Skeletal muscle tissue (tissue), 4 donors: ENCODE results near the gene ANXA7. TPM values are rescaled to one million over a fixed set of nuclear protein-coding genes. Genes with fewer than 3 reads are reported as not detected.

ENCODE experiments used
- H3K27ac ChIP-seq: one replicate; pipeline ENCODE4 v1.7.0; 2013; ENCODE audit warnings: mild to moderate bottlenecking, low read depth, low read length, inconsistent platforms
- H3K27me3 ChIP-seq, 3 donors: one replicate each; pipeline ENCODE4 v1.7.0; 2013; ENCODE audit warnings: low read length in 3 of 3; ENCODE audit not compliant: control insufficient read depth in 3 of 3, insufficient read depth in 3 of 3
- H3K36me3 ChIP-seq, 3 donors: one replicate each; pipeline ENCODE4 v1.7.0; 2013; ENCODE audit warnings: low read length in 3 of 3; ENCODE audit not compliant: control insufficient read depth in 3 of 3, insufficient read depth in 3 of 3
- H3K4me1 ChIP-seq, 3 donors: one replicate each; pipeline ENCODE4 v1.7.0; 2013; ENCODE audit warnings: low read length in 3 of 3, mild to moderate bottlenecking in 3 of 3; ENCODE audit not compliant: control insufficient read depth in 3 of 3, insufficient read depth in 3 of 3
- H3K4me3 ChIP-seq, 3 donors: one replicate each; pipeline ENCODE4 v1.7.0; 2013; ENCODE audit warnings: low read length in 3 of 3
- H3K9ac ChIP-seq, 3 donors: one replicate each; pipeline ENCODE4 v1.7.0; 2013; ENCODE audit warnings: low read length in 3 of 3, mild to moderate bottlenecking in 3 of 3, moderate library complexity in 2 of 3, low read depth in 1 of 3
- H3K9me3 ChIP-seq, 3 donors: one replicate each; pipeline ENCODE4 v1.7.0; 2013; ENCODE audit warnings: low read length in 3 of 3; ENCODE audit not compliant: control insufficient read depth in 3 of 3
- total RNA-seq: library from RNA; depleted of rRNA; stranded (reverse); fragments of >200 nt; gene quantifications from one replicate; pipeline ENCODE4 v1.2.3, GENCODE V29; 2014
- donor health status: Osteomylitis.

Gene ANXA7
- total RNA-seq = 47.0 TPM

- H3K9ac ChIP-seq = peak within 1 kb of the TSS; percentile 92 to 98 (median 93)
- H3K4me3 ChIP-seq = peak within 1 kb of the TSS; percentile 72 to 100 (median 96)
- peak within 1 kb of the TSS; percentile 99 for H3K27ac ChIP-seq
- H3K9me3 ChIP-seq = no peaks in the 10 kb centered on the region
- no peaks in the 10 kb centered on the region for H3K27me3 ChIP-seq
- H3K36me3 ChIP-seq = peaks cover 0 to 2% (median 0%) of the 10 kb centered on the region in 3 donors
- H3K4me1 ChIP-seq = peaks cover 17 to 24% (median 18%) of the 10 kb centered on the region in 3 donors
Measured at GRCh38 chr10:73413528-73414229, at the start of gene ANXA7. TSS of gene ANXA7 (minus strand) at chr10:73414058. CDS start at chr10:73400856, 13,202 bp downstream.

- Histone ChIP-seq H3K9ac (no peak overlapping the region), H3K27me3 (no peaks in the 10 kb centered on the region), H3K36me3 (peaks cover 2 to 6% (median 5%) of the 10 kb centered on the region in 3 donors), H3K4me1 (peaks cover 4 to 9% (median 5%) of the 10 kb centered on the region in 3 donors), H3K4me3 (no peak overlapping the region), H3K27ac (no peak overlapping the region), H3K9me3 (no peaks in the 10 kb centered on the region)
Measured at GRCh38 chr10:73460897-73461296, 47.0 kb upstream of the ANXA7 start.

GRCh38 chr10:73459683-73460314 is 45.9 kb upstream of the ANXA7 start:
- Histone ChIP-seq H3K4me1 (peaks cover 0 to 3% (median 0%) of the 10 kb centered on the region in 3 donors), H3K27me3 (no peaks in the 10 kb centered on the region), H3K4me3 (no peak overlapping the region), H3K36me3 (peaks cover 2 to 5% (median 5%) of the 10 kb centered on the region in 3 donors), H3K9ac (no peak overlapping the region), H3K9me3 (no peaks in the 10 kb centered on the region), H3K27ac (no peak overlapping the region)

- Histone ChIP-seq H3K4me1 (peaks cover 0 to 3% (median 0%) of the 10 kb centered on the region in 3 donors), H3K9me3 (no peaks in the 10 kb centered on the region), H3K27ac (no peak overlapping the region), H3K4me3 (no peak overlapping the region), H3K9ac (no peak overlapping the region), H3K27me3 (no peaks in the 10 kb centered on the region), H3K36me3 (peaks cover 5 to 9% (median 6%) of the 10 kb centered on the region in 3 donors)
Measured at GRCh38 chr10:73456187-73456890, 42.5 kb upstream of the ANXA7 start.

GRCh38 chr10:73449113-73449512 is 35.3 kb upstream of the ANXA7 start:
- Histone ChIP-seq H3K27me3 (no peaks in the 10 kb centered on the region), H3K9ac (no peak overlapping the region), H3K4me1 (peaks cover 0 to 3% (median 0%) of the 10 kb centered on the region in 3 donors), H3K9me3 (no peaks in the 10 kb centered on the region), H3K27ac (no peak overlapping the region), H3K4me3 (no peak overlapping the region), H3K36me3 (peaks cover 13 to 25% (median 15%) of the 10 kb centered on the region in 3 donors)

GRCh38 chr10:73448384-73448783 is 34.5 kb upstream of the ANXA7 start:
- peaks cover 13 to 29% (median 18%) of the 10 kb centered on the region in 3 donors for H3K36me3 ChIP-seq
- no peaks in the 10 kb centered on the region for H3K27me3 ChIP-seq
- H3K4me3 ChIP-seq = no peak overlapping the region
- no peak overlapping the region for H3K9ac ChIP-seq
- H3K9me3 ChIP-seq = no peaks in the 10 kb centered on the region
- H3K27ac ChIP-seq = no peak overlapping the region
- H3K4me1 ChIP-seq = peaks cover 0 to 8% (median 4%) of the 10 kb centered on the region in 3 donors

- H3K4me1 ChIP-seq = peaks cover 0 to 11% (median 4%) of the 10 kb centered on the region in 3 donors
- H3K36me3 ChIP-seq = peaks cover 11 to 24% (median 14%) of the 10 kb centered on the region in 3 donors
- no peak overlapping the region for H3K9ac ChIP-seq
- H3K9me3 ChIP-seq = no peaks in the 10 kb centered on the region
- no peak overlapping the region for H3K27ac ChIP-seq
- no peaks in the 10 kb centered on the region for H3K27me3 ChIP-seq
- no peak overlapping the region for H3K4me3 ChIP-seq
Measured at GRCh38 chr10:73446926-73447325, 33.1 kb upstream of the ANXA7 start.

GRCh38 chr10:73444457-73444856 is 30.6 kb upstream of the ANXA7 start:
- no peak overlapping the region for H3K27ac ChIP-seq

GRCh38 chr10:73439605-73440312 is 25.9 kb upstream of the ANXA7 start:
- Histone ChIP-seq H3K4me1 (peaks cover 0 to 7% (median 4%) of the 10 kb centered on the region in 3 donors), H3K9me3 (no peaks in the 10 kb centered on the region), H3K27ac (no peak overlapping the region), H3K9ac (no peak overlapping the region), H3K27me3 (no peaks in the 10 kb centered on the region), H3K36me3 (peaks cover 14 to 22% (median 20%) of the 10 kb centered on the region in 3 donors), H3K4me3 (no peak overlapping the region)

More at GRCh38 chr10:73444457-73444856, 30.6 kb upstream of the ANXA7 start:
- Histone ChIP-seq H3K9ac (peak overlapping the region in 2 of 3 donors; percentile 1 to 4), H3K36me3 (peaks cover 11 to 22% (median 14%) of the 10 kb centered on the region in 3 donors), H3K27me3 (no peaks in the 10 kb centered on the region), H3K4me3 (no peak overlapping the region), H3K9me3 (no peaks in the 10 kb centered on the region), H3K4me1 (peaks cover 0 to 11% (median 4%) of the 10 kb centered on the region in 3 donors)
